Measurements from ENCODE around the gene SMR3B.

GRCh38 chr4:70405765-70406164 lies 22.8 kb downstream of the SMR3B start:
- TF ChIP-seq RARB (CRISPR knock-in tag; IDR thresholded peaks at IDR 0.05) (no peak), PATZ1 (CRISPR knock-in tag; IDR thresholded peaks at IDR 0.05; ENCODE audit: borderline replicate concordance) (no peak), ZC3H10 (CRISPR knock-in tag; IDR thresholded peaks at IDR 0.05) (no peak), CREB5 (CRISPR knock-in tag; IDR thresholded peaks at IDR 0.05; ENCODE audit: low read depth) (no peak), POU6F1 (CRISPR knock-in tag; IDR thresholded peaks at IDR 0.05; ENCODE audit: borderline replicate concordance, low read depth) (no peak), ISL1 (CRISPR knock-in tag; IDR thresholded peaks at IDR 0.05) (no peak), GLIS3 (CRISPR knock-in tag; IDR thresholded peaks at IDR 0.05) (no peak), TCF4 (CRISPR knock-in tag; IDR thresholded peaks at IDR 0.05; ENCODE audit: borderline replicate concordance) (no peak), ZFP3 (CRISPR knock-in tag; IDR thresholded peaks at IDR 0.05) (no peak), OSR1 (CRISPR knock-in tag; IDR thresholded peaks at IDR 0.05) (no peak)
